HG02678 (cell line): ENCODE data around the gene TNC.
"Not testable (repeated sequence)": the region's sequence is repeated elsewhere in the genome, so short reads cannot be mapped to it uniquely, and the experiment has no call there.

Source experiments
- ATAC-seq: cut with Tn5 transposase; IDR thresholded peaks from one replicate; pipeline ENCODE4 v1.9.1; 2021; ENCODE audit warnings: mild to moderate bottlenecking, moderate library complexity; ENCODE audit not compliant: unreplicated experiment

Gene TNC

GRCh38 chr9:115135821-115136778 is 18.1 kb upstream of the TNC start:
- no peak for ATAC-seq

GRCh38 chr9:115134941-115135340 is 17.0 kb upstream of the TNC start:
- ATAC-seq: no peak

GRCh38 chr9:115133649-115134048 is 15.7 kb upstream of the TNC start:
- ATAC-seq: no peak

GRCh38 chr9:115132648-115133047 is 14.7 kb upstream of the TNC start:
- no peak for ATAC-seq

- ATAC-seq: no peak
These were observed 12.2 kb upstream of the TNC start for GRCh38 chr9:115130176-115130575.

- ATAC-seq: not testable (repeated sequence)
These were observed 10.8 kb upstream of the TNC start for GRCh38 chr9:115128726-115129125.

- ATAC-seq: no peak
These were observed 9.3 kb upstream of the TNC start for GRCh38 chr9:115127191-115127817.

- no peak for ATAC-seq
These were observed 8.4 kb upstream of the TNC start for GRCh38 chr9:115126404-115126803.

GRCh38 chr9:115122937-115123336 is 5.0 kb upstream of the TNC start:
- no peak for ATAC-seq

- no peak for ATAC-seq
These were observed 3.2 kb upstream of the TNC start for GRCh38 chr9:115121181-115121580.

- no peak for ATAC-seq
These were observed 892 bp upstream of the TNC start for GRCh38 chr9:115118879-115119218.

GRCh38 chr9:115116421-115117284 is 1.3 kb downstream of the TNC start:
- no peak for ATAC-seq

- ATAC-seq: no peak
These were observed 2.0 kb downstream of the TNC start for GRCh38 chr9:115115924-115116323.

- no peak for ATAC-seq
These were observed 2.7 kb downstream of the TNC start for GRCh38 chr9:115115117-115115880.

- no peak for ATAC-seq
These were observed 3.4 kb downstream of the TNC start for GRCh38 chr9:115114546-115114945.

- no peak for ATAC-seq
These were observed 3.9 kb downstream of the TNC start for GRCh38 chr9:115114084-115114483.

GRCh38 chr9:115111874-115112273 is 6.1 kb downstream of the TNC start:
- ATAC-seq: no peak

- ATAC-seq: no peak
These were observed 8.5 kb downstream of the TNC start for GRCh38 chr9:115109486-115109885.

GRCh38 chr9:115107701-115108100 is 10.3 kb downstream of the TNC start:
- no peak for ATAC-seq

- no peak for ATAC-seq
These were observed 11.3 kb downstream of the TNC start for GRCh38 chr9:115106642-115107041.

GRCh38 chr9:115106001-115106400 is 12.0 kb downstream of the TNC start:
- no peak for ATAC-seq
